Endodermal cell (in vitro differentiated cells): ENCODE results near the gene PPP1R26. TPM values are rescaled to one million over a fixed set of nuclear protein-coding genes. Genes with fewer than 3 reads are reported as not detected.
"Not testable (repeated sequence)": the region's sequence is repeated elsewhere in the genome, so short reads cannot be mapped to it uniquely, and the experiment has no call there.

Source experiments
- DNase-seq: peaks from one replicate; pipeline ENCODE4 v3.0.0-alpha.2; 2017
- H3K27ac ChIP-seq: 2 replicates; pipeline ENCODE4 v1.5.1; 2013; ENCODE audit warnings: mild to moderate bottlenecking, low read depth, low read length, moderate library complexity
- H3K27me3 ChIP-seq: 2 replicates; pipeline ENCODE4 v1.6.1; 2013; ENCODE audit warnings: mild to moderate bottlenecking, low read length, moderate library complexity; ENCODE audit not compliant: insufficient read depth, control insufficient read depth, poor library complexity, severe bottlenecking
- H3K36me3 ChIP-seq: 2 replicates; pipeline ENCODE4 v1.7.0; 2013; ENCODE audit warnings: mild to moderate bottlenecking, low read length, moderate library complexity; ENCODE audit not compliant: control insufficient read depth, insufficient read depth
- H3K4me1 ChIP-seq: one replicate; pipeline ENCODE4 v1.7.0; 2013; ENCODE audit warnings: low read length; ENCODE audit not compliant: control insufficient read depth, insufficient read depth
- H3K4me3 ChIP-seq: 2 replicates; pipeline ENCODE4 v1.5.1; 2013; ENCODE audit warnings: mild to moderate bottlenecking, low read length, moderate library complexity
- H3K9ac ChIP-seq: 2 replicates; pipeline ENCODE4 v1.6.1; 2013; ENCODE audit warnings: mild to moderate bottlenecking, low read length, moderate library complexity; ENCODE audit not compliant: poor library complexity, severe bottlenecking; ENCODE audit errors: extremely low read depth
- H3K9me3 ChIP-seq: 2 replicates; pipeline ENCODE4 v1.6.1; 2013; ENCODE audit warnings: mild to moderate bottlenecking, low read length, moderate library complexity; ENCODE audit not compliant: control insufficient read depth
- H3K27ac Mint-ChIP-seq: 2 replicates; pipeline ENCODE4 v1.8.0; 2020; ENCODE audit warnings: mixed read lengths
- H3K27me3 Mint-ChIP-seq: 2 replicates; pipeline ENCODE4 v1.8.0; 2021; ENCODE audit warnings: mild to moderate bottlenecking, mixed read lengths; ENCODE audit not compliant: insufficient read depth
- H3K36me3 Mint-ChIP-seq: 2 replicates; pipeline ENCODE4 v1.8.0; 2020; ENCODE audit warnings: low read depth, mixed read lengths
- H3K4me1 Mint-ChIP-seq: 2 replicates; pipeline ENCODE4 v1.8.0; 2020; ENCODE audit warnings: mixed read lengths
- H3K4me3 Mint-ChIP-seq: 2 replicates; pipeline ENCODE4 v1.8.0; 2020; ENCODE audit warnings: mild to moderate bottlenecking, moderate library complexity, mixed read lengths
- H3K9me3 Mint-ChIP-seq: 2 replicates; pipeline ENCODE4 v1.8.0; 2020; ENCODE audit warnings: mild to moderate bottlenecking, mixed read lengths
- WGBS, 2 experiments: methylation state at CpG; one replicate each; pipeline versions ENCODE4 v1.1.5 to v1.1.7; 2013; ENCODE audit warnings: missing lambda C conversion rate in 2 of 2, mixed read lengths in 1 of 2; ENCODE audit not compliant: insufficient coverage in 1 of 2, insufficient read length in 1 of 2; 5-methylcytosine and 5-hydroxymethylcytosine counted together
- long read RNA-seq, 4 experiments: library from polyadenylated mRNA in 2 of 4; library from RNA in 1 of 4; library from capped mRNA in 1 of 4; stranded (forward) in 3 of 4; unstranded in 1 of 4; transcript quantifications; one replicate each; pipeline ENCODE4 v2.0.0, GENCODE V29; 2020 to 2021; ENCODE audit warnings: inconsistent platforms in 1 of 4
- polyA plus RNA-seq, 2 experiments: library from polyadenylated mRNA; stranded (reverse); fragments of 50-300 nt; gene quantifications; one replicate each; pipeline ENCODE4 v1.2.3, GENCODE V29; 2013
- total RNA-seq, 2 donors: library from RNA; stranded (reverse); fragmentation: NEBNext Ultra II Directional in 1 of 2; extraction: Animal tissue kit (Norgen Biotek cat#: 25700) in 1 of 2; gene quantifications; 2 replicates in 1 of 2; 3 replicates in 1 of 2; pipeline ENCODE4 v1.2.1, GENCODE V29; 2021
- TF ChIP-seq, protein P1 (sequence below): fragments of 200-600 bp; sonication (generic); conservative IDR thresholded peaks from 2 replicates; pipeline ENCODE4 v1.5.0; 2021; ENCODE audit warnings: antibody characterized with exemption, mild to moderate bottlenecking

The PPP1R26 gene, protein sequence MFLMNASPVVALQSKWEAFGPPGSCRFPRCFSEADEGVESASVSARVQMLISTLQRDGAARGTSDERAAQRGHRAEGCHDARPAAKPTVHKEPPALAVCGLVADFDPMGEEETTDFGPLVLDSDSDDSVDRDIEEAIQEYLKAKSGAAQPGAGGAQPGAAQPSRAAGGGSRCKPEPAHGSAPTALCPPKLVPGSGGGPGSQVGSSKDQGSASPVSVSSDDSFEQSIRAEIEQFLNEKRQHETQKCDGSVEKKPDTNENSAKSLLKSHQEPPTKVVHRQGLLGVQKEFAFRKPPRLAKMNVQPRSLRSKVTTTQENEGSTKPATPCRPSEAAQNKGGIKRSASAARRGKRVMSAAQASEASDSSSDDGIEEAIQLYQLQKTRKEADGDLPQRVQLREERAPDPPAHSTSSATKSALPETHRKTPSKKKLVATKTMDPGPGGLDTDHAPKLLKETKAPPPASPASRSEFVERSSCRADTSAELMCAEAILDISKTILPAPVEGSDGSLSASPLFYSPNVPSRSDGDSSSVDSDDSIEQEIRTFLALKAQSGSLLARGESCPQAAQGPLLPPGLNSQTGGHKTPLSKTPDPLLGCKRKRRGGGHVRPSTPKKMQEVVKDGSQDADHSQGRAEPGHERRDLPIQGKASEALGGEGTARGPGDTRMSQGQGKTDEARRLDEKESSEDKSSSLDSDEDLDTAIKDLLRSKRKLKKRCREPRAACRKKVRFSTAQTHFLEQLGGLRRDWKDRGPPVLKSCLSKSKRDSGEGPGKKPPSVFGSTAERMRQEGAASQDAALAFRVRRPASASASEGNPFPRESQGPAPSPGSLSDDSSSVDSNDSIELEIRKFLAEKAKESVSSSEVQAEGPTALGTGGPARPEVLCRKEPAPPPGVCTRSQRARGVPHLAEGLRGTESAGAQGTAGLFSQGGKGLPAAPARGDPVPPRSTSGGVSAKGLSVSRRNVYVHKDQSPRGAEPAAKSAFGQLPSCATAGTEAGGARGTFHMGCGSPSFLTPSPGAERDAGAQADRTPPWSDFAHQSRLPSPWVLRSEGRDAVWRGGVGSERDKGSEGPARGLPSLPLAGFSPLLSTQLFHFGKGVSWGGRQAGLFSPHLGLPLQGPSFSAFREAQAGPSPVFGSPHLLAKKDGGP (N-terminal part only)
- total RNA-seq = 10 to 100 TPM; 43.2 to 54.5 TPM
- 21.4 TPM for polyA plus RNA-seq (2013, experiment 1 of 2)
- 20.9 TPM for polyA plus RNA-seq (2013, experiment 2 of 2)
- long read RNA-seq, experiment 1, full-length matches to known transcripts = 13 of 14 reads
- long read RNA-seq, experiment 1, partial matches to known transcripts = 0 of 14 reads
- long read RNA-seq, experiment 1, other reads (novel, unspliced or antisense) = 1 of 14 reads
- long read RNA-seq, experiment 2, full-length matches to known transcripts = 72 of 102 reads
- long read RNA-seq, experiment 2, partial matches to known transcripts = 11 of 102 reads
- long read RNA-seq, experiment 2, other reads (novel, unspliced or antisense) = 19 of 102 reads
- long read RNA-seq, experiment 3, full-length matches to known transcripts = 45 of 120 reads
- long read RNA-seq, experiment 3, partial matches to known transcripts = 10 of 120 reads
- long read RNA-seq, experiment 3, other reads (novel, unspliced or antisense) = 65 of 120 reads
- long read RNA-seq, experiment 4, full-length matches to known transcripts = 2 of 2 reads
- long read RNA-seq, experiment 4, partial matches to known transcripts = 0 of 2 reads
- long read RNA-seq, experiment 4, other reads (novel, unspliced or antisense) = 0 of 2 reads

DNA sequence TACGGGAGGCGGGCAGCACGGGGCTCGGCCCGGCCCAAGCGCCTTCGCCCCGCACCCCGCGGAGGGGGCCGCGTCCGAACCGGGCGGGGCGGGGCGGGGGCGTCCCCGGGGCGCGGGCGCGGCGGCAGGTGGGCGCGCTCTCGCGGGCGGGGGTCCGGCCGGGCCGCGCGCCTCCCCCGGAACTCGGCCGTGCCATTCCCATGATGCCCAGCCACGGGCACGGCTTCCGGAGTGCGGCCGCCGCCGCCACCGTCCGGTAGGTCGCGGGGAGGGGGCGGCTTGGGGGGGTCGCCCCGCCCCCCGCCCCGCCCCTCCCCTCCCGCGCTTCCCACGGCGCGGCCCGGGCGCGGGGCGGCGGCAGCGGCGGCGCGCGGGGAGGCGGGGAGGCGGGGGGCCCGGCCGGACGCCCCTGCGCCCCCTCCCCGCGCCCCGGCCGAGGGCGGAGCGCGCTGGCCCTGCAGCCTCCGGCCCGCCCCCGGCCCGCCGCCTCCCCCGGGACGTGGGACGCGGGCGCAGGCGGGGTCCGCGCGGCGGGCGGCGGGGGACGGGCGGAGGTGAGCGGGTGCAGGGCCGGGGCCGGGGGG lies at the start of gene PPP1R26:
Gene PPP1R26 (plus strand): TSS at position 314 of the 584 bp plus-strand sequence. CDS start 4,729 bp downstream, outside the sequence.
- H3K4me1 Mint-ChIP-seq = no peaks in the 10 kb centered on the region
- no peak within 1 kb of the TSS for H3K27ac Mint-ChIP-seq
- TF ChIP-seq, protein P1, sequence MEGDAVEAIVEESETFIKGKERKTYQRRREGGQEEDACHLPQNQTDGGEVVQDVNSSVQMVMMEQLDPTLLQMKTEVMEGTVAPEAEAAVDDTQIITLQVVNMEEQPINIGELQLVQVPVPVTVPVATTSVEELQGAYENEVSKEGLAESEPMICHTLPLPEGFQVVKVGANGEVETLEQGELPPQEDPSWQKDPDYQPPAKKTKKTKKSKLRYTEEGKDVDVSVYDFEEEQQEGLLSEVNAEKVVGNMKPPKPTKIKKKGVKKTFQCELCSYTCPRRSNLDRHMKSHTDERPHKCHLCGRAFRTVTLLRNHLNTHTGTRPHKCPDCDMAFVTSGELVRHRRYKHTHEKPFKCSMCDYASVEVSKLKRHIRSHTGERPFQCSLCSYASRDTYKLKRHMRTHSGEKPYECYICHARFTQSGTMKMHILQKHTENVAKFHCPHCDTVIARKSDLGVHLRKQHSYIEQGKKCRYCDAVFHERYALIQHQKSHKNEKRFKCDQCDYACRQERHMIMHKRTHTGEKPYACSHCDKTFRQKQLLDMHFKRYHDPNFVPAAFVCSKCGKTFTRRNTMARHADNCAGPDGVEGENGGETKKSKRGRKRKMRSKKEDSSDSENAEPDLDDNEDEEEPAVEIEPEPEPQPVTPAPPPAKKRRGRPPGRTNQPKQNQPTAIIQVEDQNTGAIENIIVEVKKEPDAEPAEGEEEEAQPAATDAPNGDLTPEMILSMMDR = no peak
- WGBS, 2 experiments = 0 to 1% methylated on average over 24 to 103 of the region's 103 CpGs
- Histone ChIP-seq H3K9me3 (no peaks in the 10 kb centered on the region), H3K27me3 (no peaks in the 10 kb centered on the region), H3K4me1 (no peaks in the 10 kb centered on the region), H3K27ac (no peak within 1 kb of the TSS), H3K36me3 (peaks cover 9% of the 10 kb centered on the region), H3K9ac (peak within 1 kb of the TSS; percentile 69), H3K4me3 (peak within 1 kb of the TSS; percentile 88)
- peaks cover 19% of the 10 kb centered on the region for H3K36me3 Mint-ChIP-seq
- H3K4me3 Mint-ChIP-seq = peak within 1 kb of the TSS; percentile 71
- H3K27me3 Mint-ChIP-seq = no peaks in the 10 kb centered on the region
- no peak for DNase-seq
- H3K9me3 Mint-ChIP-seq = no peaks in the 10 kb centered on the region

DNA sequence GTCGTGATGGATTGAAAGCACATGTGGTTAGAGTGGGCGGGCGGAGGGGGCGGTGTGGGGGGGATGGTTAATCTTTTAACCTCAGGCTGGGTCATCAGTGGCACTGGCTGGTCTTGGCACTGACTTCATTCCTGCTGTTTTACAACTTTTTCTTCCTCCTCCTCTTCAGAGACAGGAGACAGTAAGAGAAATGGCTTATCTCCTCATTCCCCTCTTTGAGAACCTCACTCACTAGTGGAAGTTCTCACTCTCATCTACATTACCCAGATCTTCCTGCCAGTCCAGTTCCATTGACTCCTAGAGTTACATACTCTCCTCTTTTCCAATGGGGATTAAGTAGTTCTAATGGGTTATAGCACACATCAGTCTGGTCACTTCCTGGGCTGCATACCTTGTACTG lies 42.3 kb upstream of the PPP1R26 start:
- no peaks in the 10 kb centered on the region for H3K27me3 ChIP-seq
- peaks cover 2% of the 10 kb centered on the region for H3K36me3 Mint-ChIP-seq
- H3K27me3 Mint-ChIP-seq = peaks cover 2% of the 10 kb centered on the region
- H3K4me3 Mint-ChIP-seq = no peak overlapping the region
- WGBS, 2 experiments = no CpG with 5 or more reads among the region's 4 CpGs
- DNase-seq = no peak
- H3K9me3 ChIP-seq = peaks cover 6% of the 10 kb centered on the region
- TF ChIP-seq, protein P1 = no peak
- H3K27ac Mint-ChIP-seq = no peak overlapping the region
- no peak overlapping the region for H3K4me3 ChIP-seq
- no peaks in the 10 kb centered on the region for H3K4me1 ChIP-seq
- no peak overlapping the region for H3K9ac ChIP-seq
- H3K36me3 ChIP-seq = no peaks in the 10 kb centered on the region
- H3K4me1 Mint-ChIP-seq = peaks cover 32% of the 10 kb centered on the region
- H3K27ac ChIP-seq = no peak overlapping the region
- H3K9me3 Mint-ChIP-seq = peaks cover 26% of the 10 kb centered on the region

DNA sequence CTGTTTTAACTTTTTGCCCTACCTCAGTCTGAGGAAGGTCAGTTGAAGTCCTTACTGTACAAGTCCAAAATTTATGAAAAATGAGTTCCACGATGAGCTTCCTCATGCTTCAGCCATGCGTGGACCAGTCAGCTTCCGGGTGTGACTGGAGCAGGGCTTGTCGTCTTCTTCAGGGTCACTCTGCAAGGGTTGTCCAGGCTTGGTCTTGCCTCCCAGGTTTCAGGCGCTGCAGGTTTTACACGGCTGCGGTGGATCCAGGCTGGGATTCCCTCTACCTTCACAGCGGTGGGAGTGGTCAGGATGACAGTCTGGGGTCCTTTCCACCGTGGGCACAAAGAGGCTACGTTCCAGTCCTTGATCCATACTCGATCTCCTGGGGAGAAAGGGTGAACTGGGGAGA lies 41.9 kb upstream of the PPP1R26 start:
- not testable (repeated sequence) for H3K27ac ChIP-seq, H3K4me3 ChIP-seq, H3K4me3 Mint-ChIP-seq, H3K36me3 Mint-ChIP-seq, H3K27me3 ChIP-seq, H3K36me3 ChIP-seq, H3K9me3 ChIP-seq, DNase-seq, H3K27me3 Mint-ChIP-seq, H3K9ac ChIP-seq, H3K27ac Mint-ChIP-seq, H3K4me1 ChIP-seq
- 92 to 95% methylated on average over 8 to 11 of the region's 11 CpGs for WGBS, 2 experiments
- Mint-ChIP-seq H3K9me3 (peaks cover 26% of the 10 kb centered on the region), H3K4me1 (peaks cover 37% of the 10 kb centered on the region)
